Putamen (tissue), 1 donor: ENCODE measurements around the gene FGD4.

Experiments
- DNase-seq: peaks from one replicate; pipeline ENCODE4 v3.0.0-alpha.2; 2016; ENCODE audit warnings: low spot score

The FGD4 gene

GRCh38 chr12:32679920-32680237 lies 280.5 kb downstream of the FGD4 start:
- no peak for DNase-seq

- no peak for DNase-seq
These were observed 281.4 kb downstream of the FGD4 start for GRCh38 chr12:32680787-32681186.

- no peak for DNase-seq
These were observed 281.9 kb downstream of the FGD4 start for GRCh38 chr12:32681272-32681671.

GRCh38 chr12:32686340-32686739 lies 287.0 kb downstream of the FGD4 start:
- DNase-seq, result no peak

GRCh38 chr12:32688786-32689185 lies 289.4 kb downstream of the FGD4 start:
- no peak for DNase-seq

- no peak for DNase-seq
These were observed 291.6 kb downstream of the FGD4 start for GRCh38 chr12:32690927-32691326.

GRCh38 chr12:32692358-32692757 lies 293.0 kb downstream of the FGD4 start:
- no peak for DNase-seq

GRCh38 chr12:32693036-32693435 lies 293.7 kb downstream of the FGD4 start:
- no peak for DNase-seq
